GM12872 (cell line): ENCODE data around the gene GGT6.

Source experiments
- CTCF ChIP-seq: IDR thresholded peaks from 3 replicates; pipeline ENCODE4 v1.5.1; 2011; ENCODE audit warnings: low read depth, mild to moderate bottlenecking, low read length, moderate library complexity; ENCODE audit not compliant: insufficient read depth

Gene GGT6

GRCh38 chr17:4533523-4534504 is 26.6 kb downstream of the GGT6 start:
- no peak for TF ChIP-seq CTCF

DNA sequence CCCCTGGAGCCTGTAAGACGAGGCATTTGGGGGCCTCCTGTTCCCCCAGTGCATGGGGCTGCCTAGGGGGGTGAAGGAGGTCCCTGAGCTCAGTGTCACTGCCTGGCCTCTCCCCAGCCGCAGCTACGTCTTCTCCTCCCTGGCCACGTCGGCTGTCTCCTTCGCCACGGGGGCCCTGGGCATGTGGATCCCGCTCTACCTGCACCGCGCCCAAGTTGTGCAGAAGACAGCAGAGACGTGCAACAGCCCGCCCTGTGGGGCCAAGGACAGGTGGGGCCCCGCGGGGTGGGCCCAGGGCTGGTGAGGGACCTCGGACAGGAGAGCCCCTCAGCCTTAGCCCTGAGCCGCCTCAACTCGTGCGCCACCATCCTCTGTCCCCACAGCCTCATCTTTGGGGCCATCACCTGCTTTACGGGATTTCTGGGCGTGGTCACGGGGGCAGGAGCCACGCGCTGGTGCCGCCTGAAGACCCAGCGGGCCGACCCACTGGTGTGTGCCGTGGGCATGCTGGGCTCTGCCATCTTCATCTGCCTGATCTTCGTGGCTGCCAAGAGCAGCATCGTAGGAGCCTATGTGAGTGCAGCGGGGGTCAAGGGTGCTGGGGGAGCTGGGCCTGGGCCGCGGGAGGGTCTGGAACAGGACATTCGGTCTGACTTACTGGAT is 27.4 kb downstream of the GGT6 start:
- no peak for TF ChIP-seq CTCF

DNA sequence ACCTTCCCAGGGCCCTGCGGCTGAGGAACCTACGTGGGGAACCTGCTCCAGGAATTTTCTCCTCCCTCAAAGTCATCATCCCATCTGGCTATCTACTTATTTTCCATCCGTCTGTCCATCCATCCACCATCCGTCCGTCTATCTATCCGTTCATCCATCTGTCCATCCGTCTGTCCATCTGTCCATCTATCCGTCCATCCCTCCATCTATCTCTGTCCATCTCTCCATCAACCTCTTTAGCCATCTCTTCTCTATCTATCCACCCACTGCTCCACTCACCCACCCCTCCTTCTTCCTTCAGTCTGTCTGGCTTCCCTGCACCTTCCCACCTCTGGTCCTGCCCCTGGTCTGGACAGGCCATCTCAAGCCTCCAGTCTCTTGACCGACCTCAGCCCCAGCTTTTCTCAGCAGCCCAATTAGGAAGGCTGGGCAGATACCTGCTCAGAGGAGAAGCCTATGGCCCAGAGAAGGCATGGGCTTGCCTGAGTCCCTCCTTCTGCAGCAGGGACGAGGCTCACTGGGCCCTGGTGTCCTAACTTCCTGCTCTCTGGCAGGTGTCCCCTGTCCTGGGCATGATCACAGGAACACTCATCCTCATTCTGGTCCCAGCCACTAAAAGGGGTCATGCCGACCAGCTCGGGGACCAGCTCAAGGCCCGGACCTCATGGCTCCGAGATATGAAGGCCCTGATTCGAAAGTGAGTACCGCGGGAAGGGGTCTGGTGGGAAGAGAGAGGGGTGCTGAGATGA is 28.2 kb downstream of the GGT6 start:
- TF ChIP-seq CTCF: no peak

DNA sequence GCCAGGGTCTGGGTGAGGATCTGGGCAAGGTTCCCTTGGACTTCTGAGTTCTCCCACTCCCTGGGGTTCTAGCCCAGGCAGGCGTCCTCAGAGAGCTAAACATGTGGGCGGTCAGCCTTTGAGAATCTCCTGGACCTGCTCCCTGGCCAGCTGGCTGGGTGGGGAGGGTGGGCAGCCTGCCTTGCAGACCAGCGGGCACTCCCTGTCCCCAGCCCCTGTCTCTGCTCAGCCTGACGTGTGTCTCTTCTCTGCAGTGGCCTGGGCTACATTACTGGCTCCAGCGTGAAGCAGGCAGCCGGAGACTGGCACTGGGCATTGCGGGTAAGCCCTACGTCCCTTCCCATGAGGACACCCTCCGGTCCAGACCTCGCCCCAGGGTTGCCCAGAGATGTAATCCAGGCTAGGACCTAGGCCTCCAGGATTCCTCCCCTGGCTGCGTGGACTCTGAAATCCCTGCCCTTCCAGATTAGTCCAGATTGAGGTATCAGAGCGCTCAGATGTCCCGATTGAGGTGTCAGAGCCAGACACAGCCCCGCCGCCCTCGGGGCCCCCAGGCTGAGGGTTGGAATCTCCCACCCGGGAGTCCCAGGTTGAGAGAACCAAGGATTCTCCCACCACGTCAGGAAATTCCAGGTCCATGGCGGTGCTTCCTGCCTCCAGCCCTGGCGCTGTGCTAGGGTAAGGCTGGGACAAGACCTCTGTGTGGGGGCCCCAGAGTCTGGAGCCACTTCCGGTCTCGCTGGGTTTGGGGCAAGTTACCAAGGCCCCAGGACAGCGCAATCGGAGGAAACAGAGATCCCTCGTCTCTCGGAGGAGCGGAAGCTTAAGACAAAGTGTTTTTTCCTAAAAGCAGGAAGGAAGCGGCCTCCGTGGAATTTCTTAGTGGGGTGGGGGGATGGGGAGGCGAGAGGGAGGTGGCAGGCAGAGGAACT is 29.3 kb downstream of the GGT6 start:
- TF ChIP-seq CTCF: no peak

DNA sequence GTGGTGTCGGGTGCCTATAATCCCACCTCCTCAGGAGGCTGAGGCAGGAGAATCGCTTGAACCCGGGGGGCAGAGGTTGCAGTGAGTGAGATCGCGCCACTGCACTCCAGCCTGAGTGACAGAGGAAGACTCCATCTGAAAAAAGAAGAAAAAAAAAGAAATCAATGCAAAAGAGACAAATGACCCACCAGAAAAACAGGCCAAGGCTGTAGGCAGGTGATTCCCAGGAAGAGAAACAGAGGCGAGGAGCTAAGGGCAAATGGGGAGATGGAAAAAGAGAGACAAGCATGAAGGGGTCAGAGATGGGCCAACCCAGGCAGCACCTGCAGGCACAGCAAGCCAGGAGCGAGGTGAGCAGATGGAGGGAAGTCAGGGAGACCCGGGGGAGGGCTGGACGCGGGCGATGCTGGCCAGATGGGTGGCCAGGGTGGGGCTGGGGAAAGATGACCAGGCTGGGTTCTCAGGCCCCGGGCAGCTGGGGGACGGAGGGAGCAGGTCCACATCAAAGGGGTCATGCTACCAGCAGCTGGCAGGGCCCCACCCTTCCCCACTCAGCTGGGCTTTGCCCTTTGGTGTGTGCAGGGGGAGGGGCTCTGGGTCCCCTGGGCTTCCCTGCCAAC is 30.7 kb downstream of the GGT6 start:
- no peak for TF ChIP-seq CTCF

GRCh38 chr17:4527566-4528125 is 32.7 kb downstream of the GGT6 start:
- no peak for TF ChIP-seq CTCF
